Tibial artery (tissue), 4 donors: Measurements from ENCODE around the gene ZNF512.
"Not testable (repeated sequence)": the region's sequence is repeated elsewhere in the genome, so short reads cannot be mapped to it uniquely, and the experiment has no call there.

Experiments used
- DNase-seq, 2 donors: peaks; one replicate each; pipeline ENCODE4 v3.0.0-alpha.2; 2019
- H3K27ac ChIP-seq, 2 donors: fragments of 200-600 bp; sonication (generic) in 1 of 2; 1 replicate in 1 of 2; 2 replicates in 1 of 2; pipeline ENCODE4 v1.5.1; 2018 to 2019; ENCODE audit warnings: mild to moderate bottlenecking in 1 of 2
- H3K27me3 ChIP-seq, 2 donors: fragments of 200-600 bp; sonication (generic) in 1 of 2; one replicate each; pipeline versions ENCODE4 v1.5.1 to v1.6.0; 2016 to 2019
- H3K36me3 ChIP-seq, 3 donors: fragments of 200-600 bp; sonication (generic) in 2 of 3; one replicate each; pipeline ENCODE4 v1.5.1; 2016 to 2019; ENCODE audit warnings: mild to moderate bottlenecking in 2 of 3
- H3K4me1 ChIP-seq, 4 donors: fragments of 200-600 bp; sonication (generic) in 2 of 4; 1 replicate in 3 of 4; 2 replicates in 1 of 4; pipeline ENCODE4 v1.5.1; 2016 to 2019
- H3K4me3 ChIP-seq, 2 donors: fragments of 200-600 bp; sonication (generic) in 1 of 2; 1 replicate in 1 of 2; 2 replicates in 1 of 2; pipeline ENCODE4 v1.5.1; 2018 to 2019; ENCODE audit warnings: mild to moderate bottlenecking in 2 of 2
- H3K9me3 ChIP-seq, 3 donors: fragments of 200-600 bp; sonication (generic) in 1 of 3; one replicate each; pipeline ENCODE4 v1.5.1; 2016 to 2019
- CTCF ChIP-seq, 2 experiments: fragments of 200-600 bp in 1 of 2; fragments of 450-650 bp in 1 of 2; IDR thresholded peaks; one replicate each; pipeline ENCODE4 v1.5.1; 2017 to 2019; ENCODE audit warnings: antibody characterized with exemption in 2 of 2, mild to moderate bottlenecking in 1 of 2, moderate library complexity in 1 of 2
- intact Hi-C: fragments of 100-400 bp; cut with DNase I; formaldehyde crosslinking; loops from one replicate; pipeline ENCODE4 v1.15.0; 2023; ENCODE audit warnings: low total_unique reads

ZNF512 gene

GRCh38 chr2:27545348-27546141 lies 37.3 kb upstream of the ZNF512 start:
- no peaks in the 10 kb centered on the region for H3K4me1 ChIP-seq
- no peak for TF ChIP-seq CTCF (IDR thresholded peaks at IDR 0.05)
- H3K27me3 ChIP-seq: no peaks in the 10 kb centered on the region
- DNase-seq: no peak
- no peaks in the 10 kb centered on the region for H3K9me3 ChIP-seq
- no peak overlapping the region for H3K4me3 ChIP-seq
- intact Hi-C loops: no loop called here
- no peak overlapping the region for H3K27ac ChIP-seq
- no peaks in the 10 kb centered on the region for H3K36me3 ChIP-seq

DNA sequence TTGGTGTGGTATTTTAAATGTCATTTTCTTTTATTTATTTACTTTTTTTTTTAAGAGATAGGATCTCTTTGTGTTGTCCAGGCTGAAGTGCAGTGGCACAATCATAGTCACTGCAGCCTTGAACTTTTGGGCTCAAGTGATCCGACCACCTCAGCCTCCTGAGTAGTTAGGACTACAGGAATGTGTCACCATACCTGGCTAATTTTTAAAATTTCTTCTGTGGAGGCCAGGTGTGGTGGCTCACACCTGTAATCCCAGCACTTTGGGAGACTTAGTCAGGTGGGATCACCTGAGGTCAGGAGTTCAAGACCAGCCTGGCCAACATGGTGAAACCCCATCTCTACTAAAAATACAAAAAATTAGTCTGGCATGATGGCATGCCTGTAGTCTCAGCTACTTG lies 33.5 kb upstream of the ZNF512 start:
- Histone ChIP-seq H3K27me3 (no peaks in the 10 kb centered on the region), H3K4me1 (no peaks in the 10 kb centered on the region), H3K27ac (no peak overlapping the region), H3K9me3 (no peaks in the 10 kb centered on the region), H3K4me3 (no peak overlapping the region), H3K36me3 (no peaks in the 10 kb centered on the region)
- intact Hi-C loops: no loop called here
- no peak for DNase-seq
- TF ChIP-seq CTCF (IDR thresholded peaks at IDR 0.05): no peak

GRCh38 chr2:27551514-27551913 lies 31.3 kb upstream of the ZNF512 start:
- no peaks in the 10 kb centered on the region for H3K36me3 ChIP-seq
- H3K4me3 ChIP-seq: no peak overlapping the region
- intact Hi-C loops: no loop called here
- DNase-seq: no peak
- H3K4me1 ChIP-seq: no peaks in the 10 kb centered on the region
- no peaks in the 10 kb centered on the region for H3K9me3 ChIP-seq
- no peak for TF ChIP-seq CTCF (IDR thresholded peaks at IDR 0.05)
- H3K27ac ChIP-seq: no peak overlapping the region
- no peaks in the 10 kb centered on the region for H3K27me3 ChIP-seq

- H3K27ac ChIP-seq: no peak overlapping the region
- TF ChIP-seq CTCF (IDR thresholded peaks at IDR 0.05): no peak
- intact Hi-C loops: no loop called here
- no peaks in the 10 kb centered on the region for H3K9me3 ChIP-seq
- no peak for DNase-seq
- no peak overlapping the region for H3K4me3 ChIP-seq
- H3K27me3 ChIP-seq: no peaks in the 10 kb centered on the region
- H3K36me3 ChIP-seq: no peaks in the 10 kb centered on the region
- no peaks in the 10 kb centered on the region for H3K4me1 ChIP-seq
Observed at GRCh38 chr2:27552941-27553340, 29.9 kb upstream of the ZNF512 start.

- H3K36me3 ChIP-seq, H3K27me3 ChIP-seq, H3K4me3 ChIP-seq, H3K27ac ChIP-seq, intact Hi-C loops, H3K9me3 ChIP-seq, DNase-seq, H3K4me1 ChIP-seq: not testable (repeated sequence)
Observed at GRCh38 chr2:27554451-27554850, 28.4 kb upstream of the ZNF512 start.

- Histone ChIP-seq H3K4me3 (no peak overlapping the region), H3K36me3 (no peaks in the 10 kb centered on the region), H3K27me3 (peaks cover 0 to 3% of the 10 kb centered on the region in 2 donors), H3K27ac (no peak overlapping the region), H3K4me1 (no peaks in the 10 kb centered on the region), H3K9me3 (no peaks in the 10 kb centered on the region)
- no peak for TF ChIP-seq CTCF (IDR thresholded peaks at IDR 0.05)
- DNase-seq: no peak
- intact Hi-C loops: no loop called here
Observed at GRCh38 chr2:27559228-27559627, 23.6 kb upstream of the ZNF512 start.
